Measurements from ENCODE around the gene KDM5B.

GRCh38 chr1:202733251-202733650 lies 75.0 kb downstream of the KDM5B start:
- TF ChIP-seq CTCF (IDR thresholded peaks at IDR 0.05) (no peak), POLR2A (IDR thresholded peaks at IDR 0.05) (no peak)

Data from ovary (tissue), 3 donors.